ENCODE measurements around the gene TSPEAR.

TSPEAR gene

GRCh38 chr21:44740742-44741141 lies 29.4 kb upstream of the TSPEAR start:
- Histone ChIP-seq H3K27ac (ENCODE audit: low read length) (no peak overlapping the region), H3K9me3 (ENCODE audit: control insufficient read depth, insufficient read depth, low read length) (peaks cover 6% of the 10 kb centered on the region)
- WGBS (ENCODE audit: insufficient coverage, insufficient read length), result no CpG with 5 or more reads among the region's 7 CpGs

GRCh38 chr21:44739316-44739715 lies 27.9 kb upstream of the TSPEAR start:
- Histone ChIP-seq H3K4me3 (ENCODE audit: low read length) (no peak overlapping the region), H3K27me3 (ENCODE audit: control insufficient read depth, insufficient read depth, low read length) (no peaks in the 10 kb centered on the region), H3K4me1 (ENCODE audit: control insufficient read depth, insufficient read depth, low read length) (no peaks in the 10 kb centered on the region), H3K36me3 (ENCODE audit: control insufficient read depth, insufficient read depth, low read length) (0 out of 2 replicates have a peak, but pooled peaks cover 4% of the 10 kb centered on the region), H3K27ac (ENCODE audit: low read length) (no peak overlapping the region), H3K9me3 (ENCODE audit: control insufficient read depth, insufficient read depth, low read length) (peaks cover 6% of the 10 kb centered on the region)
- no CpG with 5 or more reads among the region's 1 CpG for WGBS (ENCODE audit: insufficient coverage, insufficient read length)
- DNase-seq (ENCODE audit: low read depth, low spot score), result no peak

More at GRCh38 chr21:44740742-44741141, 29.4 kb upstream of the TSPEAR start:
- DNase-seq (ENCODE audit: low read depth, low spot score), result no peak
- Histone ChIP-seq H3K4me3 (ENCODE audit: low read length) (no peak overlapping the region), H3K27me3 (ENCODE audit: control insufficient read depth, insufficient read depth, low read length) (no peaks in the 10 kb centered on the region), H3K4me1 (ENCODE audit: control insufficient read depth, insufficient read depth, low read length) (no peaks in the 10 kb centered on the region; the same call in 1 of the 2 replicates), H3K36me3 (ENCODE audit: control insufficient read depth, insufficient read depth, low read length) (0 out of 2 replicates have a peak, but pooled peaks cover 4% of the 10 kb centered on the region)

- H3K4me1 ChIP-seq (ENCODE audit: control insufficient read depth, insufficient read depth, low read length), result no peaks in the 10 kb centered on the region
- H3K27me3 ChIP-seq (ENCODE audit: control insufficient read depth, insufficient read depth, low read length), result no peaks in the 10 kb centered on the region
- DNase-seq (ENCODE audit: low read depth, low spot score), result no peak
- 0 out of 2 replicates have a peak, but pooled peaks cover 4% of the 10 kb centered on the region for H3K36me3 ChIP-seq (ENCODE audit: control insufficient read depth, insufficient read depth, low read length)
- H3K4me3 ChIP-seq (ENCODE audit: low read length), result no peak overlapping the region
- H3K27ac ChIP-seq (ENCODE audit: low read length), result no peak overlapping the region
- no CpG with 5 or more reads among the region's 3 CpGs for WGBS (ENCODE audit: insufficient coverage, insufficient read length)
- peaks cover 6% of the 10 kb centered on the region for H3K9me3 ChIP-seq (ENCODE audit: control insufficient read depth, insufficient read depth, low read length)
Observed at GRCh38 chr21:44738621-44739020, 27.2 kb upstream of the TSPEAR start.

- DNase-seq (ENCODE audit: low read depth, low spot score), result no peak
- Histone ChIP-seq H3K36me3 (ENCODE audit: control insufficient read depth, insufficient read depth, low read length) (0 out of 2 replicates have a peak, but pooled peaks cover 4% of the 10 kb centered on the region), H3K27ac (ENCODE audit: low read length) (no peak overlapping the region), H3K4me1 (ENCODE audit: control insufficient read depth, insufficient read depth, low read length) (no peaks in the 10 kb centered on the region), H3K4me3 (ENCODE audit: low read length) (no peak overlapping the region), H3K27me3 (ENCODE audit: control insufficient read depth, insufficient read depth, low read length) (no peaks in the 10 kb centered on the region), H3K9me3 (ENCODE audit: control insufficient read depth, insufficient read depth, low read length) (peaks cover 6% of the 10 kb centered on the region)
- WGBS (ENCODE audit: insufficient coverage, insufficient read length), result no CpG with 5 or more reads among the region's 3 CpGs
Observed at GRCh38 chr21:44737706-44738354, 26.5 kb upstream of the TSPEAR start.

GRCh38 chr21:44736291-44737004 lies 25.1 kb upstream of the TSPEAR start:
- H3K4me3 ChIP-seq (ENCODE audit: low read length), result no peak overlapping the region
- no peaks in the 10 kb centered on the region for H3K27me3 ChIP-seq (ENCODE audit: control insufficient read depth, insufficient read depth, low read length)
- peaks cover 6% of the 10 kb centered on the region for H3K9me3 ChIP-seq (ENCODE audit: control insufficient read depth, insufficient read depth, low read length)
- DNase-seq (ENCODE audit: low read depth, low spot score), result no peak
- no CpG with 5 or more reads among the region's 8 CpGs for WGBS (ENCODE audit: insufficient coverage, insufficient read length)
- H3K36me3 ChIP-seq (ENCODE audit: control insufficient read depth, insufficient read depth, low read length), result 0 out of 2 replicates have a peak, but pooled peaks cover 4% of the 10 kb centered on the region
- no peaks in the 10 kb centered on the region for H3K4me1 ChIP-seq (ENCODE audit: control insufficient read depth, insufficient read depth, low read length)
- H3K27ac ChIP-seq (ENCODE audit: low read length), result no peak overlapping the region

GRCh38 chr21:44735821-44736220 lies 24.4 kb upstream of the TSPEAR start:
- H3K27ac ChIP-seq (ENCODE audit: low read length), result no peak overlapping the region
- H3K4me1 ChIP-seq (ENCODE audit: control insufficient read depth, insufficient read depth, low read length), result no peaks in the 10 kb centered on the region
- DNase-seq (ENCODE audit: low read depth, low spot score), result no peak
- no CpG with 5 or more reads among the region's 6 CpGs for WGBS (ENCODE audit: insufficient coverage, insufficient read length)
- 0 out of 2 replicates have a peak, but pooled peaks cover 4% of the 10 kb centered on the region for H3K36me3 ChIP-seq (ENCODE audit: control insufficient read depth, insufficient read depth, low read length)
- no peak overlapping the region for H3K4me3 ChIP-seq (ENCODE audit: low read length)
- peaks cover 6% of the 10 kb centered on the region for H3K9me3 ChIP-seq (ENCODE audit: control insufficient read depth, insufficient read depth, low read length)
- H3K27me3 ChIP-seq (ENCODE audit: control insufficient read depth, insufficient read depth, low read length), result no peaks in the 10 kb centered on the region

- WGBS (ENCODE audit: insufficient coverage, insufficient read length), result no CpG with 5 or more reads among the region's 17 CpGs
- H3K36me3 ChIP-seq (ENCODE audit: control insufficient read depth, insufficient read depth, low read length), result 0 out of 2 replicates have a peak, but pooled peaks cover 4% of the 10 kb centered on the region
- no peak overlapping the region for H3K27ac ChIP-seq (ENCODE audit: low read length)
- H3K27me3 ChIP-seq (ENCODE audit: control insufficient read depth, insufficient read depth, low read length), result no peaks in the 10 kb centered on the region
- DNase-seq (ENCODE audit: low read depth, low spot score), result no peak
- no peak overlapping the region for H3K4me3 ChIP-seq (ENCODE audit: low read length)
- H3K4me1 ChIP-seq (ENCODE audit: control insufficient read depth, insufficient read depth, low read length), result no peaks in the 10 kb centered on the region
- H3K9me3 ChIP-seq (ENCODE audit: control insufficient read depth, insufficient read depth, low read length), result peaks cover 6% of the 10 kb centered on the region
Observed at GRCh38 chr21:44734841-44735240, 23.5 kb upstream of the TSPEAR start.

GRCh38 chr21:44734026-44734745 lies 22.8 kb upstream of the TSPEAR start:
- Histone ChIP-seq H3K36me3 (ENCODE audit: control insufficient read depth, insufficient read depth, low read length) (0 out of 2 replicates have a peak, but pooled peaks cover 4% of the 10 kb centered on the region), H3K4me3 (ENCODE audit: low read length) (no peak overlapping the region), H3K9me3 (ENCODE audit: control insufficient read depth, insufficient read depth, low read length) (peaks cover 5% of the 10 kb centered on the region), H3K27me3 (ENCODE audit: control insufficient read depth, insufficient read depth, low read length) (no peaks in the 10 kb centered on the region), H3K27ac (ENCODE audit: low read length) (no peak overlapping the region), H3K4me1 (ENCODE audit: control insufficient read depth, insufficient read depth, low read length) (no peaks in the 10 kb centered on the region)
- DNase-seq (ENCODE audit: low read depth, low spot score), result no peak
- WGBS (ENCODE audit: insufficient coverage, insufficient read length), result no CpG with 5 or more reads among the region's 21 CpGs

GRCh38 chr21:44732956-44733355 lies 21.6 kb upstream of the TSPEAR start:
- no peaks in the 10 kb centered on the region for H3K27me3 ChIP-seq (ENCODE audit: control insufficient read depth, insufficient read depth, low read length)
- no peak for DNase-seq (ENCODE audit: low read depth, low spot score)
- no peak overlapping the region for H3K27ac ChIP-seq (ENCODE audit: low read length)
- no CpG with 5 or more reads among the region's 11 CpGs for WGBS (ENCODE audit: insufficient coverage, insufficient read length)
- H3K9me3 ChIP-seq (ENCODE audit: control insufficient read depth, insufficient read depth, low read length), result peaks cover 1% of the 10 kb centered on the region
- H3K4me1 ChIP-seq (ENCODE audit: control insufficient read depth, insufficient read depth, low read length), result no peaks in the 10 kb centered on the region
- H3K4me3 ChIP-seq (ENCODE audit: low read length), result no peak overlapping the region
- H3K36me3 ChIP-seq (ENCODE audit: control insufficient read depth, insufficient read depth, low read length), result 0 out of 2 replicates have a peak, but pooled peaks cover 4% of the 10 kb centered on the region

GRCh38 chr21:44732263-44732662 lies 20.9 kb upstream of the TSPEAR start:
- DNase-seq (ENCODE audit: low read depth, low spot score), result no peak
- no peaks in the 10 kb centered on the region for H3K27me3 ChIP-seq (ENCODE audit: control insufficient read depth, insufficient read depth, low read length)
- no peaks in the 10 kb centered on the region for H3K4me1 ChIP-seq (ENCODE audit: control insufficient read depth, insufficient read depth, low read length)
- no peak overlapping the region for H3K27ac ChIP-seq (ENCODE audit: low read length)
- no peak overlapping the region for H3K4me3 ChIP-seq (ENCODE audit: low read length)
- no CpG with 5 or more reads among the region's 10 CpGs for WGBS (ENCODE audit: insufficient coverage, insufficient read length)
- H3K9me3 ChIP-seq (ENCODE audit: control insufficient read depth, insufficient read depth, low read length), result peaks cover 1% of the 10 kb centered on the region
- H3K36me3 ChIP-seq (ENCODE audit: control insufficient read depth, insufficient read depth, low read length), result 0 out of 2 replicates have a peak, but pooled peaks cover 4% of the 10 kb centered on the region
